ENCODE data around the gene TCERG1L.

Gene TCERG1L

DNA sequence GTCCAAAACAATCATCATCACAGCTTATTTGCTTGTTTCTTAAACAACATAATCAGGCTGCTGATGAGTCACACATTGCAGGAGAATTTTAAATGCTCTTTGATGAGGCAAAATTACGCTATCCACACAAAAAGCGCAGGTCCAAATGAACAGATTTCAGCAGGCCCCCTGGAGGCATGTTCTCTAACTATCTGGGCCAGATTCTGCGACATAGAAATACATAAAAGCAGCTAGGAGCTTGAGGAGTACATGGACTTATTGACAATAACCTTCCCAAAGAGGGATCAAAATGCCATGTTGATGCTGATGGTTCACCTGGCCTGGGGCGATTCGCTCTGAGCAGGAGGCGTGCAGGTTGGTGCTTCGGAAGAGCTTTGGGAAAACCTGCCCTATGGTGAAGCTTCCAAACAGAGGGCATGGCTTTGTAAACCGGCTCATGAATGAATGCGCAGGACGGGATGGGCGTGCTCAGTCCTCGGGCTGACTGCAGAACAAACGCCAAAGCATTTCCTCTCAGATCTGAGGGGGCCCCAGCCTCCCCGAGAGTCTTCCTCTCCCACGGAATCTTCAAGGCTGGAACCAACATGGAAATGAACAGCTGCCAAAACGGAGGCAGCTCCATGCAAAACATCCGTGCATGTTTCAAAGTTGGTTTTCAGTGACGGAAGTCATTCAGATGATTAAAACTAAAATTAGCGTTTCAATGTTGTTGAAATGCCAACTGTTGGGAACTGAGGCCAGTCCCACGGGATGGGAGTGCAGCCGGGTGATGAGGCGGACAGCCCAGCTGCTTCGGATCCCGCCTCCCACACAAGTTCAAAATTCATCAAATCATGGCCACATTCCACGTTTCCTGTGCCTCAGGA is 179.6 kb downstream of the TCERG1L start:
- in situ Hi-C loops (cut with HindIII; ENCODE audit: low sequenced_read_pairs), result no loop called here

DNA sequence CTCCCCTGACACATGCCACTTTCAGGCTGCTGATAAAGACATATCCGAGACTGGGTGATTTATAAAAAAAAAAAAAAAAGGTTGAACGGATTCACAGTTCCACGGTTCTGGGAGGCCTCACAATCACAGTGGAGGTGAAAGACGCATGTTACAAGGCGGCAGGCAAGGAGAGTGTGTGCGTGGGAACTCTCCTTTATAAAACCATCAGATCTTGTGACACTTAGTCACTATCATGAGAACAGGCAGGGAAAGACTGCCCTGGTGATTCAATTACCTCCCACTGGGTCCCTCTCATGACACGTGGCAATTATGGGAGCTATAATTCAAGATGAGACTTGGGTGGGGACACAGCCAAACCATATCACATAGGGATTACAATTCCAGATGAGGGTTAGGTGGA is 181.5 kb downstream of the TCERG1L start:
- in situ Hi-C loops (cut with HindIII; ENCODE audit: low sequenced_read_pairs), result no loop called here

DNA sequence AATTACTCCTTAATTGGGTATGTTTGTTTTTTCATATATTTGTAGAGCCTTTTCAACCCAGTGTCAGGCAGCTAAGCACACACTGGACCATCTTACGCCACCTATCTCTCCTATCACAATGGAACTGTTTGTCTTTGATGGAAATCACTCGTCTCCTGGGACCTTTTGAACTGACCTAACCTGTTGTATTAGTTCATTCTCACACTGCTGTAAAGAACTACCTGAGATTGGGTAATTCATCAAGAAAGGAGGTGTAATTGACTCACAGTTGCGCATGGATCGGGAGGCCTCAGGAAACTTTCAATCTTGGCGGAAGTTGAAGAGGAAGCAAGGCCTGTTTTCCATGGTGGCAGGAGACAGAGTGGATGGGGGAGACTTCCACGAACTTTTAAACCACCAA is 182.0 kb downstream of the TCERG1L start:
- in situ Hi-C loops (cut with HindIII; ENCODE audit: low sequenced_read_pairs), result no loop called here

DNA sequence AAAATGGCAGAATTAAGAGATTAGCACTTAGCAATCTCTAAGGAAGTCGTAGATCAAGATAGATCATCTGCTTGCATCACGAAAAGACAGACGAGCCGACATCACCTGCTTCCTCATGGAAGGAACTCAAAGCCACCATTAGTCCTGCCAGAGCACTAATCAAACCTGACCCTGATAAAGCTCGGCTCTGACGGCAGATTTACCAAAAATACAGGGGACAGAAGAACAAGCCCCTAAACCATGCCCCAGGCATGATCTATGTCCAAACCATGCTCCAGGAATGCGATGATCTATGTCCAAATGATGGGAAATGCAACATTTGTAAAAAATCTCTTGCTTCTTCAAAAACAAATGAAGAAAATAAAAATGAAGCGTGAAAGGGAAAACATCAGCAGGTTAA is 182.8 kb downstream of the TCERG1L start:
- in situ Hi-C loops (cut with HindIII; ENCODE audit: low sequenced_read_pairs), result no loop called here

DNA sequence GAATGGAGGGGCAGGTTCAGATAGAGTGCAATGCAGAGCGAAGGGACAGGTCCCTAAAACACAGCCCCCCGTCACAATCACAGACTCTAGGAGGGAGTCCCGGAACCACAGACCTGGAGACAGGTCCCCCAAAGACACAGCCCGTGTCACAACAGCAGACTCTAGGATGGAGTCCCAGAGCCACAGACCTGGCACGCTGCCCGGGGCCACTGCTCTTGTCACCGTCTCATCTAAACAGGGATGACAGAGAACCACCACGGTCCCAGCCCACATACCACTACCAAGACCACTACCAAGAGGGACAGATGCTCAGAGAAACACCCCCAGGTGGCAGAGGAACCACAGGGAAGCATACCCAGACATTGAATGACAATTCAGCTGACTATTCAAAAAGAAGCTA is 183.9 kb downstream of the TCERG1L start:
- in situ Hi-C loops (cut with HindIII; ENCODE audit: low sequenced_read_pairs), result no loop called here

DNA sequence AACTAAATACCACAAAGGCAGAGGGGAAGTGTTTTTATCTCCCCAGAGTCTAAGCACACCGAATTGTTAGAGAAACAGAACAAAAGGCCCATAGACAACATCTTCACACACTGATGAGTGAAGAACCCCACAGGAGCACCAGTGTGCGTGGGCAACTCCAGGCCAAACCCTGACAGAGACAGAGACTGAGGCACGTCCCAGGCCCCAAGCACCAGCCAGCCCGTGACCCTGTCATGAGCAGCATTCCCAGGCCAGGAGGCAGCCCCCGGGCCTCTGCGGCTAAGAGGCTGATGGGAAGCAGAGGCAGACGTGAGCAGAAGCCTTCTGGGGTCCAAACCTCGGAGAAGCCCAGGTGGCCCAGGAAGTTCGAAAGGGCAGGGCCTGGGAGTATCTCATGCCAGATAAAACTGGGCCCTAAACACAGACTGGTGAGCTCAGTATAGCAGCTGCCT is 184.4 kb downstream of the TCERG1L start:
- in situ Hi-C loops (cut with HindIII; ENCODE audit: low sequenced_read_pairs), result no loop called here

DNA sequence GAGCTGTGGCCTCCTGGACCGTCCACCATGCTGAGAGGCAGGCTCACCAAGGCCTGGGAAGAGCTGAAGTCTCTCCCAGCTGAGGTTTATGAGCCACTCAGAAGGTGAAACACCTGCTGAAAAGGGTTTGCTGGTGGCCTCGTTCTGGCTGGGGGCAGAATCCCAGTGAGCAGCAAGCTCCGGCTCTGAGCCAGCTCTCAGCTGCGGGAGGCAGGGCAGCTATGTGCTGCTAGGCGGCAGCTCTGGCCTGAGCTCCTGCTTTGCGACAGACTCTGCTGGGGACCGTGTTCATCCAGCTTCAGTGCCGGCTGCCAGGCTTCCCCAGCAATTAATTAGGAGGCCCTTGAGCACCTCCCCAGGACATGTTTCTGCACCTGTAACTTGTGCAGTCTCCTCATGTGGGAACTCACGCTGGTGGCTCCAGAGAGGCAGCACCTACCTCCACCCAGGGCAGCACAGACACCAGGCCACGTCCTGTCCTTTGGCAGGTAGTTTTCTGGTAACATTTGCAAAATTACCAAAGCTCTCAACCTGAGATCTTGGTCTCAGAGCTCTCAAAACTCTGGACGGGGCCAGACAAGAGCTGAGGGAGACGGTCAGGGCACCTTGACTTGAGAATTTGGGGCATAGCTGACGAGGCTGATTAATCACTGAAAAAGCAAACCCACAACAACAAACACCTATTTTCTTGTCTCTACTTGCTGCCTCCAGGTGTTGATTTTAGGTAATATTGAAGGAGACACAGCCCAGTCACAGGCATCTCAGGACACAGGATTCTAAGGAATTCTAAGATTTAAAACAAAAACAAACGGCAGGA is 185.0 kb downstream of the TCERG1L start:
- in situ Hi-C loops (cut with HindIII; ENCODE audit: low sequenced_read_pairs), result no loop called here

DNA sequence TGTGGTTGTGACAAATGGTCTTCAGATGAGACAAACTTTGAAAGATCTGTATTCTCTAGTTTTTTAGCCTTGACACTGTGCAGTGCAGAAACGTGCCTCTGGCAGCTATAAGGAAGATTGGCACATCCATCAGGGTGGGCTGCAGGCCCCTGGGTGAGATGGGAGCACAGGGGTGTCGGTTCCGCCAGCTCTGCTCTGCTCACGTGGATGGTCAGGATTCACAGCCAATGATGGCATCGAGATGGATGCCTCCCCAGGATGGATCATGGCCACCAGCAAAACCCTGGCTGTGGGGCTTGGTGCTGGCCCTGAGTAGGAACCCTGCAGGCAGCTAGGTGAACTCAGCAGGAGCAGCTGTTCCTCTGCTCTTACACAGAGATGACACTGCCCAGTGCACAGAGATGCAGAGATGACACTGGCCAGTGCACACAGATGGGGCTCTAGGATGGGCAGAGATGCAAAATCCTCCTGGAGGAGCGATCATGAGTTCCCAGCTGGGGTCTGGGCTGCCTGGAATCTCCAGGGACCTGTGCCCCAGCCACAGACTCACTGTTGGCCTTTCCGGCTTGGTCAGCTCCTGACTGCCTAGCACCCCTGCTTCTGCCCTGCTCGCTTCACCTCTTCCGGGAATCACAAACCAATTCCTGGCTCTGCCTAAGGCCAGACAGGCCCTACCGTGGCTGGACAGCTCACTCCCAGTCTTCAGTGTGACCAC is 185.9 kb downstream of the TCERG1L start:
- in situ Hi-C loops (cut with HindIII; ENCODE audit: low sequenced_read_pairs), result no loop called here

DNA sequence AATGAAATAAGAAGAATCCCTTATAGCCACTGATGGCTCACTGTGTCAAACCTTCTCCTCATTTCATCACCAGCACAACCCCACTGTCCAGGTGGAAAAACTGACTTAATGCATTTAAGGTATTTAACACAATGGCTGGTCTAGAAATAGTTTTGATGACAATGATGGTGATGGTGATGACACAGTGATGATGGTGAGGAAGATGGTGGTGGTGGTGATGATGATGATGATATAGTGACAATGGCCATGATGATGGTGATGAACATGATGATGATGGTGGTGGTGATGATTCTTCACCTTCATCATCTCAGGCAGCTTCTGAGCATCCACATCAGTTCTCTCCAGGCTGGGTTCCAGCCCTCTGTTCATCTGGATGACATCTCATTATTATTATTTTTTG is 186.6 kb downstream of the TCERG1L start:
- in situ Hi-C loops (cut with HindIII; ENCODE audit: low sequenced_read_pairs), result no loop called here

DNA sequence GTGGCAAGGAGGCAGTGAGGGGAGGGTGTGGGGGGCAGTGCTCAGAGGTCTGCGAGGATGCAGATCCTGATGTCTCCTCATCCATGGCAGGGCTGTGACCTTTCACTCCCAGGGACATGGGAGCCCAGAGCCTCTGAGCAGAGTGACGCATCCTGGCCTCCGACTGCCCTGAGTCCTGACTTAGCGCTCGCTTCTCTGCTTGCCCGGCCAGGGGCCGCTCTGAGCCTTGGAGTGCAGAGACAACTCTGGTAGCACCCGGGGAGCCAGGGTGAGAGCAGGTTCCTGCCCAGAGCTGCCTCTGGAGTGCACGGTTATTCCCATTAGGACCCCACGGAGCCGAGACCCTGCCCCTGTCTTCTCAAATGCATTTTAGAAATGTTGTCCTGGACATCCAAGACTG is 188.0 kb downstream of the TCERG1L start:
- in situ Hi-C loops (cut with HindIII; ENCODE audit: low sequenced_read_pairs), result no loop called here

DNA sequence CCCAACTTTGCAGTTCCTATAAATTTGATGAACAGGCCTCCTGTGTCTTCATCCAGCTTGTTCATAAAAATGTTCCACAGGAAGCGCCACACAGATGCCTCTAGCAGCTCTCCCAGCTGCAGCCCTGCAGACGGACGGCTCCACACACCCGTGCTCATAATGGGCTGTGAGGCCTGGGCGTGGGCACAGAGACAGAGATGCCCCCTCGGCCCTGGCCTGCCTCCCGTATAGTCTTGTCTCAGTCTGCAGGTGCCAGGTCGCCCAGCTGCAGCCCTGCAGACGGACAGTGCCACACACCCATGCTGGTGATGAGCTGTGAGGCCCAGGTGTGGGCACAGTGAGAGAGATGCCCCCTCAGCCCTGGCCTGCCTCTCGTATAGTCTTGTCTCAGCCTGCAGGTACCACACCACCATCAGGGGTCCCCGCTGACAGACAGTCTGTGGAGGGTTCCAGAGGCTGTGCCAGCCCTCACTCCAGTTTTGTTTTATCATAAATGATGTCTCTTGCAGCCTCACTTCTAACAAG is 189.9 kb downstream of the TCERG1L start:
- in situ Hi-C loops (cut with HindIII; ENCODE audit: low sequenced_read_pairs), result no loop called here

DNA sequence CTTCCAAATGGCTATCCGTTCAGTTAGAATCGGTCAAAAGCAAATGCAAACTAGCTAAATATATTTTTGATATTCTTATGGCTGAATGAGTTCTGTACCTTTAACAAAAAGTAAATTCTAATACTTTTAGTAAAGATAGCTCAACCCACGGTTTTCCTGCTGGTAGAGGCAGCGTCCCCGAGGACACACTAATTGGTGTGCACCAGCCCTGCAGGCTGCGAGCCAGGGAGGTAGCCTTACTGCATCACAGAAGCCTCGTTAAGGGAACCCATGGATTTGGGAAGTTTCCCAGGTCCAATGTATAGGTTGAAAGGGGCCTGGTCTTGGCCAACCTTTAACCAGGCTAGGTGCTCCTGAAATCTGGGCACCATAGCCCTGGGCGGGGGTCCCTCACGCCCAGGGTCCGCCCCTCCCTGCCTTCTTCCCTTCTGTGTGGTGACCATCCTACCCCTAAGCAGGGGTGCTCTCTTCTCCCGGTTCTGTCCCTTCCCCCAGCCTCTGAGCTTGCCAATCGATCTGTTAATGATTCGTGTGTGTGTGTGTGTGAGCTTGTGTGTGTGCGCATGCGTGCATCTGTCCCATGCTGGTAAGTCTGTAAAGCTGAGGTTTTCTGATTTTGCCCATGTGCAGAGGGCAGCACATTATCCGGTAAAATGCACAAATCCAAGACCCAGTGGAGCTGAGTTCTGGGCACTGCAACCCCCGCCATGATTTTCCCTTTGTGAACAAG is 191.7 kb downstream of the TCERG1L start:
- in situ Hi-C loops (cut with HindIII; ENCODE audit: low sequenced_read_pairs), result no loop called here

DNA sequence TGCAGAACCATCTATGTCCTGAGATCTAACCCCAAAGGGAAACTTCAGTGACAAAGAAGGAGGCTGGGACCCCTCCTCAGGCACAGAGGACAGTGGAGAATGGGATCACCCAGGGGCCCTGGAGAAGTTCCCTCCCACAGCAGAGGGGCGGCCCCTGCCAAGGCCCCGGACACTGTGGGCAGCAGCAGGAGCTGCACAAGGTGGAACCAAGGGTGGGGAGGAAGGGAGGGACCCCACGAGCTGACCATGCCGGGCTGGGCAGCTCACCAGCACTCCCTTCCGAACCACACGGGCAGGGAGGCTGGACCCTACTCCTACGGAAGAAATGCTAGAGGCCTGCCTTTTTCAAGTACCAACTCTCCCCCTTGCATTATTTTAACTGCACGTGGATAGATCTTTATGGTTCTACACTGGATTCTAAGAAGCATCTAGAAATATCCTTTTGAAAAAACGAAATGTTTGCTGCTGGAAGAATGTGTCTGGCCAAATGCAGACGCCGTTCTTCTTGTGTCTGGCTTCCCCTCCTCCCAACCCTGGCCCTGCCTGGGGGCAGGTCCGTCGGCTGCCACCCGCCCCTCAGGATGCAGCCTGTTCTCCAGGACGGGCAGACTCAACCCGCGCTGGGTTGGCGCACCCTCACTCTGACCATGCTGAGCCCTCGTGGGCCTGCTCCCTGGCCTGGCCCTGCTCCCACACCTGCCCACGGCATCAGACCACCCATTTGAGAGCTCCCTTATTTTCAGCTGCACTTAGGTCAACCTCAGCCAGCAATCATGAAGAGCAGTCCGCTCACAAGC is 193.9 kb downstream of the TCERG1L start:
- in situ Hi-C loops (cut with HindIII; ENCODE audit: low sequenced_read_pairs), result no loop called here

DNA sequence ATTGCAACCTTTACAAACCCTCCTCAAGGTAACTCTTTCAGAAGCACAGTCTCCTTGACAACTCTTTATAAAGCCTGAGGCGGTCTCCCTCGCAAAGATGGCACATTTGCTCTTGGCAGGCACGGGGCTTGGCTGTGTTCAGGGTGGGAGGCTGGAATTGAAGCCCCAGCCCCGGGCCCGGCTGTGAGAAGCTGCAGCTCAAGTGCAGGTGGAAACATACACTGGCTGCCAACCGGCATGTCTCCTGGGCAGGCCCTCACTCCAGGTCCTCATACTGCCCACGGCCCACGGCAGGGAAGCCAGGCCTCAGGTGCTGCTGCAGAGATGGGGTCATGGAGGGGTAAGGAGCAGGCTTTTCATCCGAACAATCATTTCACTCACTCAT is 194.5 kb downstream of the TCERG1L start:
- in situ Hi-C loops (cut with HindIII; ENCODE audit: low sequenced_read_pairs), result no loop called here

DNA sequence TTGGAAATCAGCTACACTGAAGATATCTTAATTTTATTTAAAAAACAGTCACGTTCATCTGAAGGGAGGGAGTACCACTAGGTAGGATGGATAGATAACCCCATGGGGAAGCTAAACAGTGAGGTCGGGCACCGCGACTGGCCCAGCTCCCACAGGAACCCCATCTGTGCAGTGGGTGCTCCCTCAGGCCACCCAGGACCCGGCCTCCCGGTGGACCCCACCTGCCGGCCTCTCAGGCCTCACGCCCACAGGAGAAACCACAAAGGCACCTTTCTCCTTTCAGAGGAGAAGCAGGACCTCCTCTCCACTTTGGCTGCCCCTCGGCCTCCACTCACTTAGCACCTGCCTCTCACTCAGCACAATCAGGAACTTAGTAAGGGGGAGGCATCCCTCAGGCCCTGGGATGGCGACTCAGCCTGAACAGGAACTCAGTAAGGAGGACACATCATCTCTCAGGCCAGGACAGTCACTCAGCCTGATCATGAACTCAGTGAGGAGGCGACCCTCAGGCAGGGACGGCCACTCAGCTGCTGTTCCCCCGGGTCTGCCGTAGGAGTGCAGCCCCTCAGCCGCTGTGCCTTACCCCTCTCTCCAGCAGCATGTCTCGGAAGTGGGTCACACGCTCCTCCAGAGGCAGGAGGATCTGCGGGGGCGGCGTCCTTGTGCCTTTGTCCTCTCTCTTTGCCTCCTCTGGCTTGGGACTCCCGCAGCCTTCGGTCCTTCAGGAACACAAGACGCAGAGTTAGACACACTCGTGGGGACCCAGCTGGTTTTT is 195.1 kb downstream of the TCERG1L start:
- in situ Hi-C loops (cut with HindIII; ENCODE audit: low sequenced_read_pairs), result no loop called here

DNA sequence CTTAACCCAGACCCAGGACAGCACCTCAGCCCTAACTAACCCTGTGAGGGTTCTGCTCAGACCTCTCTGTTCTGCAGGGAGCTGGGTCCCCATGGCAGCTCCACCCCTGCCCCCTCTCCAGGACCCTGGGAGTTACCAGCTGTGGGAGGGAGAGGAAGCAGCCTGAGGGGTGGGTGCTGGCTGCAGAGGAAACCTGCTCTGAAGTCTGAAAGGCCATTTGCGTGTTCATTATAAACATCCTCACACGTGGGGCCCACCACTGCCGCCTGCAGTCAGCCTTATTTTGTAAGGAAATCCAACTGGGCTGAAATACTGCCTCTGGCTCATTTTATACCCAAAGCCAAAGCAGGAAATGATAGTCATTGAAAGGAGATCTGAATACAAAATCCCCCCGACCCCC is 195.7 kb downstream of the TCERG1L start:
- in situ Hi-C loops (cut with HindIII; ENCODE audit: low sequenced_read_pairs), result no loop called here

DNA sequence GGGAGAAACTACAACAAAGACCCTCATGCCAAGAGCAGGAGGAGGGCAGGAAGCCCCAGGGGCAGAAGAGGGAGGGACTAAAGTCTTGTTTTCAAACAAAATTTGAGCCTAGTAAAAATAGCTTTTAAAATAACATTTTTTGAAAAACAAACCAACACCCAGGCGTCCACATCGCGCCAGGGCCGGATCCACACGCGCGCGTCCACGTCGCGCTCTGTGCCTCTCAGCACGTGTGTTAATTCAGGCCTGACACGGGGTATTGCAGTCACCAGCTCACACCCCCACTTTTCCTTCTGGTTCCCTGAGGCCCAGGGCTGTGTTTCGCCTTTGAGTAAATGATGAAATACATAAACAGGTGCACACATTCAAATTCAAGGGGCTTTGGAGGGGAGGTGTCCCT is 196.2 kb downstream of the TCERG1L start:
- in situ Hi-C loops (cut with HindIII; ENCODE audit: low sequenced_read_pairs), result no loop called here

DNA sequence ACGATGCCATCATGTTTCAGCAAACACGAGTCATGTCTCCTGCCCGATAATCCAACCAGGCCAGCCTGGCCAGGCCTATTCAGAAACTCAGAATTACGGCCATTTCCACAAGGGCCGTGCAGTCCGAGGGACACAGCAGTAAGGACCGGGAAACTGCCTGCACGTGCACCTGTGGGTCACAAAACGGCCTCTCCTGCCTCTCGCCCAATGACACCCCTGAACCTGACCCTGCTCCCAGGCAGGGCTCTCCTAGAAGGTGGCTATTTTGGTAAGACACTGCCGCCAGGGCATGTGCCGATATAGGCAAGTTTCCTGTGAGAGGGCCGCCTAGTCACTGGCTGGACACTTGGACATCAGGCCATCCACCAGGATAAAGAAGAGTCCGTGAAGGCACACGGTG is 196.7 kb downstream of the TCERG1L start:
- in situ Hi-C loops (cut with HindIII; ENCODE audit: low sequenced_read_pairs), result no loop called here

DNA sequence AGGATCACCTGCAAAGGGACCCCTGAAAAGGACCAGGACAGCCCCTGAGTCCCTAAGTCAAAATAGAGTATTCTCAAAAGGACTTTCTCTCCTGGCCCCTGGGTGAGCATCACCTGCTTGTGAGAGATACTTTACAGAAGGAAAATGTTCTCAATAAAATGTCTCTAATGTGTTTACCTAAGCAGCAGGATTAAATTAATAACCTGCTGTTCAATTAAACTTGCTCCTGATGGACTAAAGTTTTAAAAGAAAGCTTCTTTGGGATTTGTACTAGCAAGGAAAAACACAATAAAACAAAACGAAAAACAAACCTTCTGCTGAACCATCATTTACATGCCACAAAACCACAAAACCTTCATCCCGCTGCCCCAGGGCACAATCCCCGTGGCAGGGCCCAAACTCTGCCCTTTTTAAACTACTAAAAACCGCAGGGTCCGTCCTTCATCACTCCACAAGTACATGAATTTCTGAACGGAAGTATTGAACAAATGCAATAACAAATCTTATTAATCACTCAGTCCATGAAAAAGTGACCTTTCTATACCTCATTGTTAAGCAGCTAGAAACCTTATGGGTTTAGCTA is 197.7 kb downstream of the TCERG1L start:
- in situ Hi-C loops (cut with HindIII; ENCODE audit: low sequenced_read_pairs), result no loop called here
